Neural cell (in vitro differentiated cells): Measurements from ENCODE around the gene PTCSC3. TPM values are rescaled to one million over a fixed set of nuclear protein-coding genes. Genes with fewer than 3 reads are reported as not detected.

Source experiments
- H2AFZ ChIP-seq: fragments of 200-600, 300-800 bp; sonication (generic), shearing (Covaris generic); 2 replicates; pipeline ENCODE4 v1.6.0; 2014; ENCODE audit warnings: low read depth, mild to moderate bottlenecking, antibody characterized with exemption, low read length, moderate library complexity
- H3F3A ChIP-seq: fragments of 200-600 bp; shearing (Covaris generic); 2 replicates; pipeline ENCODE4 v1.6.1; 2016; ENCODE audit warnings: mild to moderate bottlenecking, moderate library complexity, mixed read lengths, antibody characterized with exemption, low read length; ENCODE audit not compliant: insufficient read depth, poor library complexity, severe bottlenecking
- H3K27ac ChIP-seq: fragments of 200-600, 300-800 bp; sonication (generic), shearing (Covaris generic); 2 replicates; pipeline ENCODE4 v1.5.1; 2014; ENCODE audit warnings: mild to moderate bottlenecking, low read length, moderate library complexity
- H3K27me3 ChIP-seq: fragments of 300-800, 200-600 bp; sonication (generic), shearing (Covaris generic); 2 replicates; pipeline ENCODE4 v1.6.0; 2014; ENCODE audit warnings: mild to moderate bottlenecking, low read depth, low read length, moderate library complexity; ENCODE audit not compliant: insufficient read depth
- H3K36me3 ChIP-seq: fragments of 300-800, 200-600 bp; sonication (generic), shearing (Covaris generic); 2 replicates; pipeline ENCODE4 v1.5.1; 2014; ENCODE audit warnings: mild to moderate bottlenecking, antibody characterized with exemption, low read length, moderate library complexity; ENCODE audit not compliant: insufficient read depth
- H3K4me2 ChIP-seq: fragments of 300-800, 200-600 bp; sonication (generic), shearing (Covaris generic); 2 replicates; pipeline ENCODE4 v1.6.0; 2014; ENCODE audit warnings: mild to moderate bottlenecking, low read length
- H3K4me3 ChIP-seq: fragments of 300-800, 200-600 bp; sonication (generic), shearing (Covaris generic); 2 replicates; pipeline ENCODE4 v1.5.1; 2014; ENCODE audit warnings: mild to moderate bottlenecking, low read length, moderate library complexity
- H3K79me2 ChIP-seq: fragments of 200-600 bp; shearing (Covaris generic); replicated peaks from 2 replicates; pipeline ENCODE4 v1.6.0; 2014; ENCODE audit warnings: mild to moderate bottlenecking, low read length, moderate library complexity; ENCODE audit not compliant: insufficient read depth
- H3K9ac ChIP-seq: fragments of 300-800, 200-600 bp; sonication (generic), shearing (Covaris generic); 2 replicates; pipeline ENCODE4 v1.6.1; 2016; ENCODE audit warnings: mild to moderate bottlenecking, low read length, mixed read lengths
- H3K9me2 ChIP-seq: fragments of 200-600 bp; shearing (Covaris generic); 2 replicates; pipeline ENCODE4 v1.6.1; 2016; ENCODE audit warnings: mild to moderate bottlenecking, low read length, mixed read lengths; ENCODE audit not compliant: insufficient read depth
- H3K9me3 ChIP-seq: fragments of 200-600, 300-800 bp; sonication (generic), shearing (Covaris generic); 2 replicates; pipeline ENCODE4 v1.6.1; 2016; ENCODE audit warnings: mild to moderate bottlenecking, mixed run types, low read length, moderate library complexity, mixed read lengths
- H4K20me1 ChIP-seq: fragments of 200-600 bp; shearing (Covaris generic); 2 replicates; pipeline ENCODE4 v1.6.1; 2016; ENCODE audit warnings: mild to moderate bottlenecking, mixed run types; ENCODE audit not compliant: insufficient read depth
- CTCF ChIP-seq: fragments of 450-650 bp; IDR thresholded peaks from 2 replicates; pipeline ENCODE4 v1.5.1; 2014; ENCODE audit warnings: antibody characterized with exemption, mild to moderate bottlenecking, moderate library complexity; ENCODE audit not compliant: poor library complexity, severe bottlenecking
- EP300 ChIP-seq: fragments of 450-650 bp; conservative IDR thresholded peaks from 2 replicates; pipeline ENCODE4 v1.6.1; 2014; ENCODE audit warnings: antibody characterized with exemption, mild to moderate bottlenecking, moderate library complexity; ENCODE audit not compliant: poor library complexity, severe bottlenecking
- EZH2 ChIP-seq: fragments of 200-600, 300-800 bp; shearing (Covaris generic), sonication (generic); IDR thresholded peaks from 2 replicates; pipeline ENCODE4 v1.6.1; 2014; ENCODE audit warnings: antibody characterized with exemption, low read length, borderline replicate concordance, mild to moderate bottlenecking; ENCODE audit not compliant: insufficient read depth, poor library complexity, severe bottlenecking
- MXI1 ChIP-seq: fragments of 450-650 bp; conservative IDR thresholded peaks from 2 replicates; pipeline ENCODE4 v1.6.1; 2014; ENCODE audit warnings: antibody characterized with exemption, mild to moderate bottlenecking; ENCODE audit not compliant: poor library complexity, severe bottlenecking
- POLR2AphosphoS5 ChIP-seq: IDR thresholded peaks from 2 replicates; pipeline ENCODE4 v1.6.1; 2012
- RAD21 ChIP-seq: fragments of 450-650 bp; conservative IDR thresholded peaks from 2 replicates; pipeline ENCODE4 v1.6.1; 2014; ENCODE audit warnings: antibody characterized with exemption, mild to moderate bottlenecking, moderate library complexity
- REST ChIP-seq: IDR thresholded peaks from 2 replicates; pipeline ENCODE4 v1.6.1; 2012; ENCODE audit warnings: borderline replicate concordance
- SMC3 ChIP-seq: fragments of 450-650 bp; conservative IDR thresholded peaks from 2 replicates; pipeline ENCODE4 v1.6.1; 2014; ENCODE audit warnings: antibody characterized with exemption, mild to moderate bottlenecking, moderate library complexity; ENCODE audit not compliant: poor library complexity
- TAF1 ChIP-seq: IDR thresholded peaks from 2 replicates; pipeline ENCODE4 v1.6.1; 2012; ENCODE audit warnings: low read depth
- polyA plus RNA-seq: library from polyadenylated mRNA; depleted of rRNA; stranded (reverse); fragments of >200 nt; gene quantifications from 2 replicates; pipeline ENCODE4 v1.2.3, GENCODE V29; 2014

PTCSC3 gene
- polyA plus RNA-seq, 1 donor from 2014 or later = not detected

- Histone ChIP-seq H3K27ac (no peak overlapping the region), H3K9me2 (no peaks in the 10 kb centered on the region), H3K36me3 (no peaks in the 10 kb centered on the region), H4K20me1 (no peaks in the 10 kb centered on the region), H3K9ac (no peak overlapping the region), H2AFZ (no peak overlapping the region), H3F3A (no peaks in the 10 kb centered on the region), H3K9me3 (no peaks in the 10 kb centered on the region), H3K4me2 (no peak overlapping the region), H3K4me3 (no peak overlapping the region), H3K27me3 (no peaks in the 10 kb centered on the region), H3K79me2 (no peaks in the 10 kb centered on the region)
- TF ChIP-seq MXI1 (no peak), RAD21 (no peak), POLR2AphosphoS5 (no peak), CTCF (no peak), TAF1 (no peak), EZH2 (no peak), SMC3 (no peak), REST (no peak), EP300 (no peak)
Observed at GRCh38 chr14:36223558-36223957, 47.0 kb upstream of the PTCSC3 start.

- no peaks in the 10 kb centered on the region for H4K20me1 ChIP-seq
- H3K9ac ChIP-seq = no peak overlapping the region
- H3K27me3 ChIP-seq = no peaks in the 10 kb centered on the region
- H3K9me3 ChIP-seq = no peaks in the 10 kb centered on the region
- H3K4me2 ChIP-seq = no peak overlapping the region
- H3K4me3 ChIP-seq = no peak overlapping the region
- H3K36me3 ChIP-seq = no peaks in the 10 kb centered on the region
- H3K27ac ChIP-seq = no peak overlapping the region
- H2AFZ ChIP-seq = no peak overlapping the region
- TF ChIP-seq EP300 (no peak), POLR2AphosphoS5 (no peak), TAF1 (no peak), EZH2 (no peak), SMC3 (no peak), RAD21 (no peak), CTCF (no peak), REST (no peak), MXI1 (no peak)
- H3K79me2 ChIP-seq = no peaks in the 10 kb centered on the region
- no peaks in the 10 kb centered on the region for H3K9me2 ChIP-seq
- H3F3A ChIP-seq = no peaks in the 10 kb centered on the region
Observed at GRCh38 chr14:36222952-36223468, 46.5 kb upstream of the PTCSC3 start.
